Measurements from ENCODE around the gene STPG3.

GRCh38 chr9:137279741-137280473 lies 28.8 kb downstream of the STPG3 start:
- TF ChIP-seq CTCF (IDR thresholded peaks at IDR 0.05; ENCODE audit: low read length) (no peak), EZH2 (IDR thresholded peaks at IDR 0.05; ENCODE audit: borderline replicate concordance, low read length) (no peak)

All from OCI-LY1 (cell line).